ENCODE measurements around the gene ROR2. TPM values are rescaled to one million over a fixed set of nuclear protein-coding genes. Genes with fewer than 3 reads are reported as not detected.

The ROR2 gene
- total and polyA plus RNA-seq, 4 donors: 0.13 to 0.84 (median 0.52) TPM

- TF ChIP-seq SP1 (IDR thresholded peaks at IDR 0.05): no peak
- TF ChIP-seq YY1 (IDR thresholded peaks at IDR 0.05): no peak
- no peak for TF ChIP-seq RXRA (IDR thresholded peaks at IDR 0.05)
- no peak for TF ChIP-seq GABPA (IDR thresholded peaks at IDR 0.05 in 1 of 2, conservative IDR thresholded peaks at IDR 0.05 in 1 of 2)
- TF ChIP-seq EGR1 (IDR thresholded peaks at IDR 0.05; ENCODE audit: low read depth in 2 of 2): no peak
- no peak for TF ChIP-seq JUND (IDR thresholded peaks at IDR 0.05)
- no peak for TF ChIP-seq TAF1 (conservative IDR thresholded peaks at IDR 0.05)
- peaks cover 0 to under 1% (median 0%) of the 10 kb centered on the region in 4 donors for H3K27me3 ChIP-seq (ENCODE audit: control insufficient read depth in 4 of 4, insufficient read depth in 4 of 4, low read length in 3 of 4)
Observed at GRCh38 chr9:91658513-91659105, 291.4 kb downstream of the ROR2 start.

DNA sequence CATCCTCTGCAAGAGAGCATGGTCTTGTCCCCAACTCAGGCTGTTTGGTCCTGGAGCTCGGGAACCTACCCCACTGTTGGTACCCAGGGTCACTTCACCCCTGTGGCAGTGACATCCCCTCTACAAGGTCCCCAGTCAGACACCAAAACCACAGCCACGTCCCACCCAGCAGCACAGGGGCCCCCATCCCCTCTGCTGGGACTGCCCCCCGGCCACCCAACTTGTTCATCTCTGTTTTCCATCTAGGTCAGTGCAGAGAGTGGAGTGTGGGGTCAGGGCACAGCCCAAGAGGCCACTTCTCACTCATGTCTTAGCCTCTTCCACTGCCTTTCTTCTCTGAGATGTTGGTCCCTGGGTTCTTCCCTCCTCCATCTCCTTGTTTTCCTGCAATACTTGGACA is 292.5 kb downstream of the ROR2 start:
- TF ChIP-seq TAF1 (conservative IDR thresholded peaks at IDR 0.05) (no peak), JUND (IDR thresholded peaks at IDR 0.05) (no peak), SP1 (IDR thresholded peaks at IDR 0.05) (no peak), YY1 (IDR thresholded peaks at IDR 0.05) (no peak), EGR1 (IDR thresholded peaks at IDR 0.05; ENCODE audit: low read depth in 2 of 2) (no peak), NR2F2 (IDR thresholded peaks at IDR 0.05) (no peak), MAX (IDR thresholded peaks at IDR 0.05) (no peak), RXRA (IDR thresholded peaks at IDR 0.05) (no peak), HNF4A (conservative IDR thresholded peaks at IDR 0.05) (no peak), HNF4G (IDR thresholded peaks at IDR 0.05) (no peak), REST (IDR thresholded peaks at IDR 0.05) (no peak), GABPA (IDR thresholded peaks at IDR 0.05 in 1 of 2, conservative IDR thresholded peaks at IDR 0.05 in 1 of 2) (no peak)
- TF ChIP-seq, protein P1, sequence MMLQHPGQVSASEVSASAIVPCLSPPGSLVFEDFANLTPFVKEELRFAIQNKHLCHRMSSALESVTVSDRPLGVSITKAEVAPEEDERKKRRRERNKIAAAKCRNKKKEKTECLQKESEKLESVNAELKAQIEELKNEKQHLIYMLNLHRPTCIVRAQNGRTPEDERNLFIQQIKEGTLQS (IDR thresholded peaks at IDR 0.05): no peak
- TF ChIP-seq, protein P2, sequence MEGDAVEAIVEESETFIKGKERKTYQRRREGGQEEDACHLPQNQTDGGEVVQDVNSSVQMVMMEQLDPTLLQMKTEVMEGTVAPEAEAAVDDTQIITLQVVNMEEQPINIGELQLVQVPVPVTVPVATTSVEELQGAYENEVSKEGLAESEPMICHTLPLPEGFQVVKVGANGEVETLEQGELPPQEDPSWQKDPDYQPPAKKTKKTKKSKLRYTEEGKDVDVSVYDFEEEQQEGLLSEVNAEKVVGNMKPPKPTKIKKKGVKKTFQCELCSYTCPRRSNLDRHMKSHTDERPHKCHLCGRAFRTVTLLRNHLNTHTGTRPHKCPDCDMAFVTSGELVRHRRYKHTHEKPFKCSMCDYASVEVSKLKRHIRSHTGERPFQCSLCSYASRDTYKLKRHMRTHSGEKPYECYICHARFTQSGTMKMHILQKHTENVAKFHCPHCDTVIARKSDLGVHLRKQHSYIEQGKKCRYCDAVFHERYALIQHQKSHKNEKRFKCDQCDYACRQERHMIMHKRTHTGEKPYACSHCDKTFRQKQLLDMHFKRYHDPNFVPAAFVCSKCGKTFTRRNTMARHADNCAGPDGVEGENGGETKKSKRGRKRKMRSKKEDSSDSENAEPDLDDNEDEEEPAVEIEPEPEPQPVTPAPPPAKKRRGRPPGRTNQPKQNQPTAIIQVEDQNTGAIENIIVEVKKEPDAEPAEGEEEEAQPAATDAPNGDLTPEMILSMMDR (IDR thresholded peaks at IDR 0.05; ENCODE audit: low read depth, low read length, missing input control): no peak
- Histone ChIP-seq H3K4me1 (ENCODE audit: control insufficient read depth in 4 of 4, insufficient read depth in 4 of 4, low read length in 3 of 4) (no peaks in the 10 kb centered on the region), H3K27me3 (ENCODE audit: control insufficient read depth in 4 of 4, insufficient read depth in 4 of 4, low read length in 3 of 4) (no peaks in the 10 kb centered on the region), H3K36me3 (ENCODE audit: control insufficient read depth in 4 of 4, insufficient read depth in 3 of 4, low read depth in 1 of 4, low read length in 3 of 4) (no peaks in the 10 kb centered on the region), H3K9ac (ENCODE audit: low read depth in 1 of 2, low read length in 2 of 2) (no peak overlapping the region), H3K27ac (ENCODE audit: low read depth in 1 of 2, low read length in 2 of 2) (no peak overlapping the region), H3K4me3 (ENCODE audit: low read depth in 1 of 3, low read length in 3 of 3) (no peak overlapping the region), H3K9me3 (ENCODE audit: control insufficient read depth in 4 of 4, low read length in 3 of 4) (no peaks in the 10 kb centered on the region)
- no peak for DNase-seq (ENCODE audit: low spot score)
- WGBS: 79% methylated on average over 3 of the region's 3 CpGs

More at GRCh38 chr9:91658513-91659105, 291.4 kb downstream of the ROR2 start:
- H3K27ac ChIP-seq (ENCODE audit: low read depth in 1 of 2, low read length in 2 of 2): no peak overlapping the region
- H3K4me1 ChIP-seq (ENCODE audit: control insufficient read depth in 4 of 4, insufficient read depth in 4 of 4, low read length in 3 of 4): no peaks in the 10 kb centered on the region
- DNase-seq (ENCODE audit: low spot score): no peak
- H3K9ac ChIP-seq (ENCODE audit: low read depth in 1 of 2, low read length in 2 of 2): no peak overlapping the region
- no peaks in the 10 kb centered on the region for H3K9me3 ChIP-seq (ENCODE audit: control insufficient read depth in 4 of 4, low read length in 3 of 4)
- H3K4me3 ChIP-seq (ENCODE audit: low read depth in 1 of 3, low read length in 3 of 3): no peak overlapping the region
- WGBS: 92% methylated on average over 9 of the region's 9 CpGs
- H3K36me3 ChIP-seq (ENCODE audit: control insufficient read depth in 4 of 4, insufficient read depth in 3 of 4, low read depth in 1 of 4, low read length in 3 of 4): no peaks in the 10 kb centered on the region

Data from liver (tissue), 9 donors.